Thoracic aorta (tissue), 2 donors: ENCODE data around the gene OXT. TPM values are rescaled to one million over a fixed set of nuclear protein-coding genes. Genes with fewer than 3 reads are reported as not detected.

ENCODE experiments used
- ATAC-seq: fragments of 150-250 bp; one replicate; pipeline ENCODE4 v1.8.0; 2017; ENCODE audit warnings: low read depth; ENCODE audit not compliant: insufficient number of reproducible peaks, low FRiP score
- DNase-seq: peaks from one replicate; pipeline ENCODE4 v3.0.0-alpha.2; 2020; ENCODE audit warnings: low spot score
- H3K27ac ChIP-seq, 2 donors: fragments of 200-600 bp; sonication (generic); 1 replicate in 1 of 2; 2 replicates in 1 of 2; pipeline ENCODE4 v1.5.1; 2016; ENCODE audit warnings: mild to moderate bottlenecking in 2 of 2, moderate library complexity in 2 of 2
- H3K27me3 ChIP-seq: fragments of 200-600 bp; sonication (generic); replicated peaks from 2 replicates; pipeline ENCODE4 v1.6.0; 2016; ENCODE audit warnings: mild to moderate bottlenecking; ENCODE audit not compliant: insufficient read depth
- H3K36me3 ChIP-seq: fragments of 200-600 bp; sonication (generic); one replicate; pipeline ENCODE4 v1.5.1; 2016
- H3K4me1 ChIP-seq, 2 donors: fragments of 200-600 bp; sonication (generic); 1 replicate in 1 of 2; 2 replicates in 1 of 2; pipeline versions ENCODE4 v1.5.1 to v1.6.0; 2016; ENCODE audit warnings: low read depth in 2 of 2, mild to moderate bottlenecking in 1 of 2; ENCODE audit not compliant: control insufficient read depth in 1 of 2
- H3K4me3 ChIP-seq: fragments of 200-600 bp; sonication (generic); 2 replicates; pipeline ENCODE4 v1.5.1; 2016; ENCODE audit warnings: mild to moderate bottlenecking
- H3K9me3 ChIP-seq: fragments of 200-600 bp; sonication (generic); 2 replicates; pipeline ENCODE4 v1.5.1; 2016
- CTCF ChIP-seq: fragments of 200-600 bp; sonication (generic); IDR thresholded peaks from one replicate; pipeline ENCODE4 v1.5.1; 2019; ENCODE audit warnings: antibody characterized with exemption
- total RNA-seq, 2 donors: library from RNA; depleted of rRNA; stranded (reverse); fragments of >200 nt; gene quantifications; one replicate each; pipeline versions ENCODE4 v1.1.0 to v1.2.3, GENCODE V29; 2016

The OXT gene
- total RNA-seq, 2 donors from 2014 or later = not detected

GRCh38 chr20:3106185-3106584 lies 34.8 kb downstream of the OXT start:
- peaks cover 18% of the 10 kb centered on the region for H3K36me3 ChIP-seq
- no peak overlapping the region for H3K4me3 ChIP-seq
- no peak for DNase-seq
- H3K27me3 ChIP-seq = no peaks in the 10 kb centered on the region
- ATAC-seq = no peak
- H3K9me3 ChIP-seq = no peaks in the 10 kb centered on the region
- TF ChIP-seq CTCF = no peak
- no peaks in the 10 kb centered on the region for H3K4me1 ChIP-seq
- H3K27ac ChIP-seq = no peak overlapping the region

- ATAC-seq (no peak), DNase-seq (no peak)
- no peaks in the 10 kb centered on the region for H3K4me1 ChIP-seq
- H3K36me3 ChIP-seq = peaks cover 18% of the 10 kb centered on the region
- H3K9me3 ChIP-seq = no peaks in the 10 kb centered on the region
- H3K4me3 ChIP-seq = no peak overlapping the region
- no peak for TF ChIP-seq CTCF
- no peak overlapping the region for H3K27ac ChIP-seq
- no peaks in the 10 kb centered on the region for H3K27me3 ChIP-seq
Observed at GRCh38 chr20:3106658-3107463, 35.4 kb downstream of the OXT start.

GRCh38 chr20:3107464-3108025 lies 36.1 kb downstream of the OXT start:
- no peaks in the 10 kb centered on the region for H3K9me3 ChIP-seq
- no peak for ATAC-seq
- H3K27ac ChIP-seq = no peak overlapping the region
- DNase-seq = no peak
- H3K4me1 ChIP-seq = no peaks in the 10 kb centered on the region
- H3K36me3 ChIP-seq = peaks cover 18% of the 10 kb centered on the region
- no peaks in the 10 kb centered on the region for H3K27me3 ChIP-seq
- no peak for TF ChIP-seq CTCF
- no peak overlapping the region for H3K4me3 ChIP-seq

- H3K4me3 ChIP-seq = no peak overlapping the region
- ATAC-seq (no peak), DNase-seq (no peak)
- TF ChIP-seq CTCF = no peak
- H3K27me3 ChIP-seq = no peaks in the 10 kb centered on the region
- no peaks in the 10 kb centered on the region for H3K9me3 ChIP-seq
- H3K27ac ChIP-seq = no peak overlapping the region
- no peaks in the 10 kb centered on the region for H3K4me1 ChIP-seq
- peaks cover 27% of the 10 kb centered on the region for H3K36me3 ChIP-seq
Observed at GRCh38 chr20:3109350-3110302, 38.2 kb downstream of the OXT start.

- Histone ChIP-seq H3K27ac (no peak overlapping the region), H3K36me3 (peaks cover 27% of the 10 kb centered on the region), H3K27me3 (no peaks in the 10 kb centered on the region), H3K4me1 (no peaks in the 10 kb centered on the region), H3K9me3 (no peaks in the 10 kb centered on the region), H3K4me3 (no peak overlapping the region)
- TF ChIP-seq CTCF = no peak
- DNase-seq = no peak
- ATAC-seq = no peak
Observed at GRCh38 chr20:3111507-3111906, 40.1 kb downstream of the OXT start.
